Liver (tissue), 9 donors: ENCODE measurements around the gene NLRC5. TPM values are rescaled to one million over a fixed set of nuclear protein-coding genes. Genes with fewer than 3 reads are reported as not detected.

Experiments
- DNase-seq: peaks from one replicate; pipeline ENCODE4 v3.0.0-alpha.2; 2017; ENCODE audit warnings: low spot score
- H3K27ac ChIP-seq, 2 donors: one replicate each; pipeline ENCODE4 v1.7.0; 2013; ENCODE audit warnings: inconsistent platforms in 2 of 2, low read length in 2 of 2, control low read depth in 1 of 2, low read depth in 1 of 2, mild to moderate bottlenecking in 1 of 2
- H3K27me3 ChIP-seq, 4 donors: one replicate each; pipeline versions ENCODE4 v1.6.1 to v1.7.0; 2013; ENCODE audit warnings: low read length in 3 of 4, inconsistent platforms in 1 of 4, mild to moderate bottlenecking in 1 of 4, moderate library complexity in 1 of 4; ENCODE audit not compliant: control insufficient read depth in 4 of 4, insufficient read depth in 4 of 4
- H3K36me3 ChIP-seq, 4 donors: one replicate each; pipeline versions ENCODE4 v1.6.1 to v1.7.0; 2013; ENCODE audit warnings: low read length in 3 of 4, mild to moderate bottlenecking in 3 of 4, low read depth in 1 of 4, moderate library complexity in 1 of 4; ENCODE audit not compliant: control insufficient read depth in 4 of 4, insufficient read depth in 3 of 4
- H3K4me1 ChIP-seq, 4 donors: one replicate each; pipeline versions ENCODE4 v1.6.1 to v1.7.0; 2013; ENCODE audit warnings: low read length in 3 of 4, mild to moderate bottlenecking in 3 of 4, moderate library complexity in 1 of 4; ENCODE audit not compliant: control insufficient read depth in 4 of 4, insufficient read depth in 4 of 4
- H3K4me3 ChIP-seq, 3 donors: one replicate each; pipeline versions ENCODE4 v1.6.1 to v1.7.0; 2013; ENCODE audit warnings: low read length in 3 of 3, control low read depth in 1 of 3, low read depth in 1 of 3, mild to moderate bottlenecking in 1 of 3
- H3K9ac ChIP-seq, 2 donors: one replicate each; pipeline ENCODE4 v1.7.0; 2013; ENCODE audit warnings: low read length in 2 of 2, mild to moderate bottlenecking in 2 of 2, moderate library complexity in 2 of 2, control low read depth in 1 of 2, low read depth in 1 of 2
- H3K9me3 ChIP-seq, 4 donors: one replicate each; pipeline versions ENCODE4 v1.6.1 to v1.7.0; 2013; ENCODE audit warnings: low read length in 3 of 4; ENCODE audit not compliant: control insufficient read depth in 4 of 4
- ATF3 ChIP-seq: IDR thresholded peaks from 2 replicates; pipeline ENCODE4 v1.6.1; 2016; ENCODE audit warnings: antibody characterized with exemption
- CTCF ChIP-seq: fragments of 150-350 bp; IDR thresholded peaks from 2 replicates; pipeline ENCODE4 v1.5.1; 2017; ENCODE audit warnings: improper control_type of control experiment, low read depth, low read length; ENCODE audit not compliant: missing input control
- FOXA1 ChIP-seq: IDR thresholded peaks from 2 replicates; pipeline ENCODE4 v1.6.1; 2016; ENCODE audit warnings: antibody characterized with exemption
- FOXA2 ChIP-seq: IDR thresholded peaks from 2 replicates; pipeline ENCODE4 v1.6.1; 2016; ENCODE audit warnings: antibody characterized with exemption
- HNF4A ChIP-seq, 2 donors: conservative IDR thresholded peaks; 2 replicates each; pipeline ENCODE4 v1.6.1; 2016; ENCODE audit warnings: antibody characterized with exemption in 2 of 2, mild to moderate bottlenecking in 2 of 2
- HNF4G ChIP-seq: IDR thresholded peaks from 2 replicates; pipeline ENCODE4 v1.6.1; 2016; ENCODE audit warnings: antibody characterized with exemption
- NR2F2 ChIP-seq: IDR thresholded peaks from 2 replicates; pipeline ENCODE4 v1.6.1; 2016; ENCODE audit warnings: antibody characterized with exemption
- RAD21 ChIP-seq, 2 donors: IDR thresholded peaks; 2 replicates each; pipeline ENCODE4 v1.6.1; 2016; ENCODE audit warnings: antibody characterized with exemption in 2 of 2, mild to moderate bottlenecking in 2 of 2
- REST ChIP-seq: IDR thresholded peaks from 2 replicates; pipeline ENCODE4 v1.6.1; 2016; ENCODE audit warnings: antibody characterized with exemption, mild to moderate bottlenecking
- RXRA ChIP-seq, 2 donors: IDR thresholded peaks; 2 replicates each; pipeline ENCODE4 v1.6.1; 2017 to 2018; ENCODE audit warnings: antibody characterized with exemption in 2 of 2, mild to moderate bottlenecking in 1 of 2
- SP1 ChIP-seq: IDR thresholded peaks from 2 replicates; pipeline ENCODE4 v1.6.1; 2018; ENCODE audit warnings: antibody characterized with exemption, mild to moderate bottlenecking
- TAF1 ChIP-seq: conservative IDR thresholded peaks from 2 replicates; pipeline ENCODE4 v1.6.1; 2016; ENCODE audit warnings: antibody characterized with exemption, mild to moderate bottlenecking
- WGBS: extraction: QIAGEN DNeasy Blood & Tissue Kit; methylation state at CpG from one replicate; pipeline ENCODE4 v1.1.7; 2013; 5-methylcytosine and 5-hydroxymethylcytosine counted together
- polyA plus RNA-seq, 2 donors: library from polyadenylated mRNA; stranded (reverse) in 1 of 2; unstranded in 1 of 2; fragments of 200-250 nt in 1 of 2; fragments of >200 nt in 1 of 2; fragmentation: Nextera tagmentation in 1 of 2; extraction: Ambion mirVana in 1 of 2; gene quantifications; one replicate each; pipeline versions ENCODE4 v1.2.1 to v1.2.3, GENCODE V29; 2013 to 2015
- total RNA-seq, 2 donors: library from RNA; depleted of rRNA; stranded (reverse); fragments of >200 nt; gene quantifications; one replicate each; pipeline ENCODE4 v1.2.3, GENCODE V29; 2014
- donor health status: healthy.
- donor health status: healthy.
- donor health status: healthy.
- donor health status: healthy.
- donor health status: healthy.

Gene NLRC5
- total and polyA plus RNA-seq, 4 donors: 4.7 to 23.3 (median 8.8) TPM

- TF ChIP-seq CTCF (no peak), HNF4A (conservative IDR thresholded peaks at IDR 0.05) (no peak)
Measured at GRCh38 chr16:56943761-56944375, 45.5 kb upstream of the NLRC5 start (continued).

- peaks cover 0 to 17% (median 7%) of the 10 kb centered on the region in 4 donors for H3K4me1 ChIP-seq
- no peak for TF ChIP-seq NR2F2
- TF ChIP-seq RAD21 (IDR thresholded peaks at IDR 0.05): no peak
- no peak for TF ChIP-seq FOXA2
- TF ChIP-seq REST: no peak
- no peak for TF ChIP-seq ATF3
- no peak for TF ChIP-seq FOXA1
- no peak for TF ChIP-seq SP1
- no peak for TF ChIP-seq TAF1
- no peak for TF ChIP-seq HNF4G
- TF ChIP-seq RXRA (IDR thresholded peaks at IDR 0.05): no peak
- no peak overlapping the region for H3K9ac ChIP-seq
- peak overlapping the region in 1 of 2 donors; percentile 1 for H3K27ac ChIP-seq
- no peak for DNase-seq
- H3K9me3 ChIP-seq: no peaks in the 10 kb centered on the region
- no peaks in the 10 kb centered on the region for H3K27me3 ChIP-seq
- 73% methylated on average over 2 of the region's 2 CpGs for WGBS
- H3K36me3 ChIP-seq: peaks cover 18 to 53% (median 46%) of the 10 kb centered on the region in 4 donors
- no peak overlapping the region for H3K4me3 ChIP-seq
Measured at GRCh38 chr16:56944954-56945839, 44.2 kb upstream of the NLRC5 start.

- Histone ChIP-seq H3K27ac (no peak overlapping the region), H3K4me3 (no peak overlapping the region), H3K36me3 (peaks cover 17 to 46% (median 39%) of the 10 kb centered on the region in 4 donors), H3K9ac (no peak overlapping the region), H3K27me3 (no peaks in the 10 kb centered on the region), H3K4me1 (peaks cover 0 to 17% (median 7%) of the 10 kb centered on the region in 4 donors), H3K9me3 (no peaks in the 10 kb centered on the region)
- DNase-seq: no peak
- peak; percentile 13 for TF ChIP-seq FOXA2
- TF ChIP-seq NR2F2: no peak
- WGBS: 71% methylated on average over 12 of the region's 12 CpGs
Measured at GRCh38 chr16:56945847-56946527, 43.4 kb upstream of the NLRC5 start.
